A673 (cell line): Measurements from ENCODE around the gene UBAP1L. TPM values are rescaled to one million over a fixed set of nuclear protein-coding genes. Genes with fewer than 3 reads are reported as not detected.

Experiments used
- BruUV-seq: library from RNA; stranded (reverse); fragments of 400-500 nt; replicated peaks from 2 replicates; lab custom pipeline; 2021; lab: Mats Ljungman, UMichigan
- CTCF ChIA-PET: fragments of 300-600 bp; sonication (Branson Sonifier 250); formaldehyde crosslinking; loops from one replicate; lab custom pipeline; 2022; ENCODE audit warnings: antibody characterized with exemption; lab: Charles Lee
- POLR2A ChIA-PET: fragments of 300-600 bp; sonication (Branson Sonifier 250); formaldehyde crosslinking; loops from one replicate; lab custom pipeline; 2022; ENCODE audit warnings: antibody characterized with exemption; ENCODE audit not compliant: low non-redundant PET; lab: Charles Lee
- DNase-seq: peaks from one replicate; pipeline ENCODE4 v3.0.0-alpha.2; 2015; ENCODE audit warnings: low spot score
- H3K27ac ChIP-seq: fragments of 200-600 bp; sonication (generic); 2 replicates; pipeline ENCODE4 v1.5.1; 2016; ENCODE audit warnings: mixed run types, low read depth, mild to moderate bottlenecking, mixed read lengths, antibody characterized with exemption, low read length; ENCODE audit not compliant: poor library complexity, severe bottlenecking
- H3K27me3 ChIP-seq: fragments of 200-600 bp; sonication (generic); replicated peaks from 2 replicates; pipeline ENCODE4 v1.6.1; 2017; ENCODE audit warnings: mixed run types, low read depth, mild to moderate bottlenecking, mixed read lengths, antibody characterized with exemption, low read length; ENCODE audit not compliant: insufficient read depth, poor library complexity
- H3K36me3 ChIP-seq: fragments of 200-600 bp; sonication (generic); 2 replicates; pipeline ENCODE4 v1.6.1; 2016; ENCODE audit warnings: mixed run types, mild to moderate bottlenecking, mixed read lengths, antibody characterized with exemption, low read length; ENCODE audit not compliant: insufficient read depth, poor library complexity, severe bottlenecking
- H3K4me1 ChIP-seq: fragments of 200-600 bp; sonication (generic); 2 replicates; pipeline ENCODE4 v1.6.1; 2017; ENCODE audit warnings: mixed run types, mild to moderate bottlenecking, mixed read lengths, antibody characterized with exemption, low read length; ENCODE audit not compliant: insufficient read depth, poor library complexity, severe bottlenecking
- H3K4me3 ChIP-seq: fragments of 200-600 bp; sonication (generic); 2 replicates; pipeline ENCODE4 v1.5.1; 2016; ENCODE audit warnings: low read depth, mixed run types, mild to moderate bottlenecking, mixed read lengths, low read length; ENCODE audit not compliant: poor library complexity, severe bottlenecking
- H3K9me3 ChIP-seq: fragments of 200-600 bp; sonication (generic); 2 replicates; pipeline ENCODE4 v1.6.1; 2016; ENCODE audit warnings: mixed run types, low read depth, mild to moderate bottlenecking, mixed read lengths, antibody characterized with exemption, low read length; ENCODE audit not compliant: poor library complexity, severe bottlenecking
- EZH2 ChIP-seq: fragments of 200-600 bp; sonication (generic); IDR thresholded peaks from 2 replicates; pipeline ENCODE4 v1.6.1; 2017; ENCODE audit warnings: borderline replicate concordance, low read depth, mild to moderate bottlenecking, mixed read lengths, antibody characterized with exemption, low read length; ENCODE audit not compliant: poor library complexity, severe bottlenecking
- intact Hi-C: fragments of 100-400 bp; cut with micrococcal nuclease; formaldehyde crosslinking; loops from one replicate; pipeline ENCODE4 v1.10.0; 2022; ENCODE audit not compliant: unreplicated experiment
- total RNA-seq: library from RNA; stranded (reverse); gene quantifications from 2 replicates; pipeline ENCODE4 v1.2.3, GENCODE V29; 2021
- TF ChIP-seq, protein P1 (sequence below): fragments of 300-800, 200-600 bp; sonication (generic); conservative IDR thresholded peaks from 2 replicates; pipeline ENCODE4 v1.5.1; 2017; ENCODE audit warnings: low read depth, mild to moderate bottlenecking, antibody characterized with exemption, low read length, moderate library complexity, mixed read lengths

UBAP1L gene
- total RNA-seq, 1 experiment from 2014 or later = 3.9 TPM

DNA sequence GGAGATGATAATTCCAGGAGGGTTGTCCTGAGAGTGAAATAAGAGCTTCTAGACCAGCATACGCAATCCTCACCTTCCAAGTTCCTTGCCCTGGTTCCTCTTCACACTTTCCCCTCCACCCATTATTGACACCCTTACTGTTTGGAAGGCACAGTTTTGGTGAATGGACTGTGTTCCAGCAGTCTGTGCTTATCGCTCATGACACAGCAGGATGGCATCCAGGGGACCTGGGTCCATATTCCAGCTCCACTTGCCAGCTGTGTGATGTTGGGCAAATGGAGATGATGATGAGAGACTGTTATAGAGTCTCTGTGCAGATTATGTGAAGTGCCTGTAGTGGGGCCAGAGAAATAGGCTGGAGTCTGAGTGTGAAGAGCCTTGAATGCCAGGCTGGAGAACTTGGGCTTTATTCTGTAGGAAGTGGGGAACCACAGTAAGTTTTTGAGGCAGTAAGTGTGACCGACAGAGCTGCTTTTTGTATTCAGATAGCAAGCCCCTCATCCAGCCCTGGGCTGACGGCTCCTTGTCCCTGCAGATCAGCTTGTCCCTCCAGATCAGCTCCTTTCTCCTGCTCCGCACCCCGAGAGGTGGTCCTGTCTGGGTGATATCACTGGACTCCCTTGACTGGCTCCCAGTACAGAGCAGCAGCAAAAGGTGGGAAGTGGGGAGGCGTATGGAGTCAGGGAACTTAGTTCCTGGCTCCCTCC, 30.3 kb downstream of the UBAP1L start:
- DNase-seq = no peak
- intact Hi-C loops = loop anchor here (5.0 kb wide), 1 partner anchor 32 kb away; no protein-coding TSS in a partner anchor
- Histone ChIP-seq H3K9me3 (no peaks in the 10 kb centered on the region), H3K27ac (no peak overlapping the region), H3K4me3 (no peak overlapping the region), H3K4me1 (no peaks in the 10 kb centered on the region), H3K36me3 (no peaks in the 10 kb centered on the region), H3K27me3 (no peaks in the 10 kb centered on the region)
- no TSS peak for BruUV-seq
- ChIA-PET CTCF (no interaction called here), POLR2A (no interaction called here)
- no peak for TF ChIP-seq EZH2
- TF ChIP-seq, protein P1, sequence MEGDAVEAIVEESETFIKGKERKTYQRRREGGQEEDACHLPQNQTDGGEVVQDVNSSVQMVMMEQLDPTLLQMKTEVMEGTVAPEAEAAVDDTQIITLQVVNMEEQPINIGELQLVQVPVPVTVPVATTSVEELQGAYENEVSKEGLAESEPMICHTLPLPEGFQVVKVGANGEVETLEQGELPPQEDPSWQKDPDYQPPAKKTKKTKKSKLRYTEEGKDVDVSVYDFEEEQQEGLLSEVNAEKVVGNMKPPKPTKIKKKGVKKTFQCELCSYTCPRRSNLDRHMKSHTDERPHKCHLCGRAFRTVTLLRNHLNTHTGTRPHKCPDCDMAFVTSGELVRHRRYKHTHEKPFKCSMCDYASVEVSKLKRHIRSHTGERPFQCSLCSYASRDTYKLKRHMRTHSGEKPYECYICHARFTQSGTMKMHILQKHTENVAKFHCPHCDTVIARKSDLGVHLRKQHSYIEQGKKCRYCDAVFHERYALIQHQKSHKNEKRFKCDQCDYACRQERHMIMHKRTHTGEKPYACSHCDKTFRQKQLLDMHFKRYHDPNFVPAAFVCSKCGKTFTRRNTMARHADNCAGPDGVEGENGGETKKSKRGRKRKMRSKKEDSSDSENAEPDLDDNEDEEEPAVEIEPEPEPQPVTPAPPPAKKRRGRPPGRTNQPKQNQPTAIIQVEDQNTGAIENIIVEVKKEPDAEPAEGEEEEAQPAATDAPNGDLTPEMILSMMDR = no peak

DNA sequence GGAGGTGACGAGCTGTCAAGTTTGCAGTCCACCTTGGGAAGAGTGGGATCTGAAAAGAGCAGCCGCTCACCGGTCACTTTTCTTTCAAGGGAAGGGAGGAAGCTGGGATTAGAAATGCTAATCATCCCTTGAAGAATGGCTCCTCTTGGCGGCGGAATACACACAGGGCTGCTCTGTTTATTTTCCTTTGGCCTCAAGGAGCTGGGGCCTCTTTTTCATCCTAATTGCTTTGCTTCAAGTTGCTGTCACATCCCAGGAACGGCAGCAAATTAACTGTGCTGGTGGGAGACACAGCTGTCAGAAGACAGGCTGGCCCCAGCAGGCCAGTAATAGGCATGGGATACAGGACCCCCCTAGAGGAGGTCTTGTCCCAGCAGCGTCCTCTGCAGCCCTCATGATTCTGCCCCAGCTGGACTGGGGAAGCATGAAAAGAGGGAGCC, 31.7 kb downstream of the UBAP1L start:
- no peaks in the 10 kb centered on the region for H3K36me3 ChIP-seq
- POLR2A ChIA-PET = interaction anchor here (0.7 kb wide), 1 partner anchor 133 kb away, joined by 4 read pairs; no protein-coding TSS in a partner anchor
- H3K27ac ChIP-seq = no peak overlapping the region
- H3K9me3 ChIP-seq = no peaks in the 10 kb centered on the region
- H3K4me1 ChIP-seq = no peaks in the 10 kb centered on the region
- intact Hi-C loops = no loop called here
- H3K4me3 ChIP-seq = no peak overlapping the region
- no TSS peak for BruUV-seq
- CTCF ChIA-PET = interaction anchor here (0.6 to 1.0 kb wide), 2 partner anchors 18 to 49 kb away, joined by 3 read pairs; no protein-coding TSS in a partner anchor
- TF ChIP-seq, protein P1 = no peak
- TF ChIP-seq EZH2 = no peak
- no peaks in the 10 kb centered on the region for H3K27me3 ChIP-seq
- no peak for DNase-seq

DNA sequence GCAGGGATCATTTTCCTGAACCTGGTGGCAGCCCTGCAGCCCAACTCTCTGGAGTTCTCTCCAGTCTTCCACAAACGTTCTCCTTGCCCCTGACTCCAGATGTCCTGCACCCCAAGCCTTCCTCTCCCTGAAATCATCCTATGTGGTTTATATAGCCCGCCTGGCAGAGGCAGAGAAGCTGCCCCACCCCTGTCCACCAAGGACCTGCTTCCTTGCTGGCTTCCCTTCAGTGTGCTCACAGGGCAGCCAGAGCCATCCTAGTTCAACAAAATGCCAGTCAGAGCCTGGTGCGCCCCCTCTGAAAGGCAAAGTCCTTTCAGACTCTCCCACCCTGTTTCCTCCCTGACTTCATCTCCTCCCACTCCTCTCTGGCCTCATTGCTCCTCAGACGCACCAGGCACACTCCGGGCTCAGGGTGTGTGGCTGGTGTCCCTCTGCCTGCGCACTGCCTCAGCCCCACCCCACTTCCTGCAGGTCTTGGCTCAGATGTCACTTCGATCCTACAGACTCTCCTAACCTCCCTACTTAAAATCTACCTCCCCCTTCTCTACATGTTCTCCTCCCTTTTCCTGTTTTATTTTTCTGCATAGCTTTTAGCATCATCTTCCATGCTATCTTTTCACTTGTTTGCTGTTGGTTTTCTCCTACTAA, 32.6 kb downstream of the UBAP1L start:
- H3K4me1 ChIP-seq = no peaks in the 10 kb centered on the region
- POLR2A ChIA-PET = no interaction called here

More for the DNA sequence above, 32.6 kb downstream of the UBAP1L start:
- H3K27ac ChIP-seq = no peak overlapping the region
- CTCF ChIA-PET = no interaction called here
- no peaks in the 10 kb centered on the region for H3K36me3 ChIP-seq
- no peaks in the 10 kb centered on the region for H3K27me3 ChIP-seq
- DNase-seq = peak; percentile 32
- BruUV-seq = no TSS peak
- no peak overlapping the region for H3K4me3 ChIP-seq
- intact Hi-C loops = no loop called here
- no peaks in the 10 kb centered on the region for H3K9me3 ChIP-seq
- TF ChIP-seq, protein P1 = no peak
- TF ChIP-seq EZH2 = no peak
